K562 (cell line): ENCODE measurements around the gene PPP1CB. TPM values are rescaled to one million over a fixed set of nuclear protein-coding genes. Genes with fewer than 3 reads are reported as not detected.

ENCODE experiments used
- ARID1B ChIP-seq: fragments of 450-650 bp; IDR thresholded peaks from 2 replicates; pipeline ENCODE4 v1.6.1; 2016; ENCODE audit warnings: antibody characterized with exemption, mild to moderate bottlenecking, inconsistent platforms
- ASH1L ChIP-seq: fragments of 450-650 bp; IDR thresholded peaks from 2 replicates; pipeline ENCODE4 v1.6.1; 2018; ENCODE audit warnings: borderline replicate concordance, mild to moderate bottlenecking, low read depth; ENCODE audit not compliant: partially characterized antibody
- BCOR ChIP-seq: fragments of 450-650 bp; IDR thresholded peaks from 2 replicates; pipeline ENCODE4 v1.6.1; 2016
- CREB3L1 ChIP-seq: fragments of 450-650 bp; IDR thresholded peaks from 2 replicates; pipeline ENCODE4 v1.6.1; 2014; ENCODE audit warnings: low read depth, mild to moderate bottlenecking, moderate library complexity, borderline replicate concordance
- DPF2 ChIP-seq: fragments of 450-650 bp; IDR thresholded peaks from 2 replicates; pipeline ENCODE4 v1.6.1; 2016
- FOSL1 ChIP-seq: fragments of 200-800 bp; sonication (Bioruptor generic); conservative IDR thresholded peaks from 2 replicates; pipeline ENCODE4 v1.6.1; 2016; ENCODE audit warnings: missing genetic modification characterization, missing compliant biosample characterization
- GTF2F1 ChIP-seq: IDR thresholded peaks from 2 replicates; pipeline ENCODE4 v1.6.1; 2011; ENCODE audit warnings: low read depth, low read length, improper control_type of control experiment
- HOMEZ ChIP-seq: fragments of 250-450 bp; sonication (Bioruptor Pico); IDR thresholded peaks from 2 replicates; pipeline ENCODE4 v1.4.0; 2020; ENCODE audit warnings: mild to moderate bottlenecking, moderate library complexity
- KAT8 ChIP-seq: fragments of 450-650 bp; IDR thresholded peaks from 2 replicates; pipeline ENCODE4 v1.6.1; 2016; ENCODE audit warnings: low read depth, mild to moderate bottlenecking
- MAFK ChIP-seq: IDR thresholded peaks from 2 replicates; pipeline ENCODE4 v1.6.1; 2011; ENCODE audit warnings: low read length, improper control_type of control experiment
- MCM7 ChIP-seq, 2 experiments: fragments of 450-650 bp; IDR thresholded peaks; 2 replicates each; pipeline ENCODE4 v1.6.1; 2016 to 2018
- MLLT1 ChIP-seq, 2 experiments: fragments of 450-650 bp; IDR thresholded peaks; 2 replicates each; pipeline ENCODE4 v1.6.1; 2016
- NR2F6 ChIP-seq: fragments of 450-650 bp; formaldehyde crosslinking; IDR thresholded peaks from 2 replicates; pipeline ENCODE4 v1.4.0; 2020; ENCODE audit warnings: mild to moderate bottlenecking
- PCBP1 ChIP-seq: fragments of 200-400 bp; formaldehyde crosslinking; IDR thresholded peaks from 2 replicates; pipeline ENCODE4 v1.6.1; 2018; ENCODE audit warnings: mild to moderate bottlenecking, low read depth, low read length; ENCODE audit not compliant: poor library complexity, severe bottlenecking
- RB1 ChIP-seq: fragments of 450-650 bp; IDR thresholded peaks from 2 replicates; pipeline ENCODE4 v1.6.1; 2017; ENCODE audit warnings: low read depth, mild to moderate bottlenecking
- SNIP1 ChIP-seq: fragments of 450-650 bp; IDR thresholded peaks from 2 replicates; pipeline ENCODE4 v1.7.1; 2017; ENCODE audit warnings: low read depth, mild to moderate bottlenecking
- STAT5A ChIP-seq: IDR thresholded peaks from 2 replicates; pipeline ENCODE4 v1.6.1; 2012; ENCODE audit warnings: low read length, inconsistent platforms, borderline replicate concordance
- TCF3 ChIP-seq: sonication (generic); formaldehyde crosslinking; IDR thresholded peaks from 2 replicates; pipeline ENCODE4 v1.4.0; 2020; ENCODE audit warnings: mild to moderate bottlenecking, missing genetic modification reagents
- ZBTB43 ChIP-seq: sonication (generic); formaldehyde crosslinking; IDR thresholded peaks from 2 replicates; pipeline ENCODE4 v1.8.0; 2023; ENCODE audit warnings: mild to moderate bottlenecking, missing genetic modification reagents
- ZC3H4 ChIP-seq: sonication (generic); formaldehyde crosslinking; IDR thresholded peaks from 2 replicates; pipeline ENCODE4 v1.9.0; 2021; ENCODE audit warnings: missing genetic modification reagents, borderline replicate concordance
- ZNF121 ChIP-seq: sonication (generic); formaldehyde crosslinking; conservative IDR thresholded peaks from 2 replicates; pipeline ENCODE4 v1.8.0; 2022; ENCODE audit warnings: missing genetic modification reagents
- ZNF398 ChIP-seq: fragments of 250-450 bp; sonication (Bioruptor Pico); IDR thresholded peaks from 2 replicates; pipeline ENCODE4 v1.8.0; 2021; ENCODE audit warnings: moderate library complexity, mild to moderate bottlenecking, inconsistent platforms
- ZNF408 ChIP-seq: fragments of 250-450 bp; sonication (Bioruptor Pico); IDR thresholded peaks from 2 replicates; pipeline ENCODE4 v1.4.0; 2020; ENCODE audit warnings: low read depth, mild to moderate bottlenecking, moderate library complexity
- polyA plus RNA-seq, 8 experiments: library from polyadenylated mRNA; depleted of rRNA in 4 of 8; stranded (reverse) in 5 of 8; unstranded in 3 of 8; fragments of >200 nt; fragmentation: Nextera tagmentation in 2 of 8; fragmentation: Illumina TruSeq in 1 of 8; extraction: Ambion mirVana in 2 of 8; extraction: Trizol in 1 of 8; gene quantifications; 2 replicates each; pipeline versions ENCODE4 v1.2.1 to v1.2.3, GENCODE V29; 2011 to 2014; ENCODE audit warnings: inconsistent platforms in 1 of 8, missing spikeins in 1 of 8
- total RNA-seq, 7 experiments: library from RNA; depleted of rRNA in 6 of 7; stranded (reverse); fragments of >200 nt in 6 of 7; fragmentation: Illumina TruSeq in 2 of 7; extraction: Trizol in 2 of 7; gene quantifications; 2 replicates each; pipeline versions ENCODE4 v1.2.1 to v1.2.3, GENCODE V29; 2011 to 2021; ENCODE audit warnings: low replicate concordance in 1 of 7

Gene PPP1CB
- total and polyA plus RNA-seq, 9 of the 15 experiments (the other 6 are each of a cell fraction or from before 2014, with no cell fraction given), result 25.6 to 118 (median 58.9) TPM

- TF ChIP-seq ZBTB43 (CRISPR knock-in tag) (peak; percentile 27; the same call in 1 of the 2 replicates), FOSL1 (tag) (peak; percentile 37; the same call in 1 of the 2 replicates), MLLT1 (IDR thresholded peaks at IDR 0.05) (no peak), TCF3 (CRISPR knock-in tag) (no peak), STAT5A (no peak), DPF2 (no peak), NR2F6 (CRISPR knock-in tag) (no peak), CREB3L1 (no peak), ZC3H4 (CRISPR knock-in tag) (no peak), MAFK (no peak), BCOR (0 out of 2 replicates have a peak, but pooled peaks have one; percentile 23), ARID1B (no peak), ZNF121 (CRISPR knock-in tag) (no peak), ZNF408 (no peak), RB1 (peak; percentile 50), GTF2F1 (no peak), SNIP1 (no peak), ASH1L (no peak), KAT8 (no peak), ZNF398 (no peak), MCM7 (IDR thresholded peaks at IDR 0.05) (no peak), HOMEZ (CRISPR knock-in tag) (no peak), PCBP1 (peak; percentile 74)
Observed at GRCh38 chr2:28751956-28752630, 463 bp downstream of the PPP1CB start (continued).
